Parathyroid adenoma (tissue), 2 donors: Measurements from ENCODE around the gene CFAP157.
"Not testable (repeated sequence)": the region's sequence is repeated elsewhere in the genome, so short reads cannot be mapped to it uniquely, and the experiment has no call there.

Experiments used
- H2AFZ ChIP-seq: fragments of 300-600 bp; sonication (generic); one replicate; pipeline ENCODE4 v1.7.0; 2017; ENCODE audit warnings: antibody characterized with exemption, mild to moderate bottlenecking
- H3K27ac ChIP-seq: fragments of 300-600 bp; sonication (generic); one replicate; pipeline ENCODE4 v1.7.0; 2017
- H3K27me3 ChIP-seq: fragments of 300-600 bp; sonication (generic); one replicate; pipeline ENCODE4 v1.7.0; 2017; ENCODE audit warnings: low read length; ENCODE audit not compliant: control insufficient read depth, insufficient read depth
- H3K36me3 ChIP-seq: fragments of 300-600 bp; sonication (generic); one replicate; pipeline ENCODE4 v1.7.0; 2017; ENCODE audit warnings: low read length; ENCODE audit not compliant: control insufficient read depth, insufficient read depth
- H3K4me1 ChIP-seq: fragments of 300-600 bp; sonication (generic); one replicate; pipeline ENCODE4 v1.7.0; 2017; ENCODE audit warnings: control low read depth
- H3K4me2 ChIP-seq: fragments of 300-600 bp; sonication (generic); one replicate; pipeline ENCODE4 v1.7.0; 2017; ENCODE audit warnings: low read length
- H3K4me3 ChIP-seq: fragments of 300-600 bp; sonication (generic); one replicate; pipeline ENCODE4 v1.7.0; 2017; ENCODE audit warnings: low read depth, low read length
- H3K79me2 ChIP-seq: fragments of 300-600 bp; sonication (generic); one replicate; pipeline ENCODE4 v1.7.0; 2017; ENCODE audit warnings: control low read depth
- H3K9ac ChIP-seq: fragments of 300-600 bp; sonication (generic); one replicate; pipeline ENCODE4 v1.7.0; 2017; ENCODE audit warnings: mild to moderate bottlenecking
- H3K9me3 ChIP-seq: fragments of 300-600 bp; sonication (generic); one replicate; pipeline ENCODE4 v1.7.0; 2017; ENCODE audit warnings: low read length; ENCODE audit not compliant: control insufficient read depth
- CTCF ChIP-seq: fragments of 300-600 bp; sonication (generic); IDR thresholded peaks from one replicate; pipeline ENCODE4 v1.7.0; 2017; ENCODE audit warnings: antibody characterized with exemption, mild to moderate bottlenecking
- donor health status: primary hyperparathyroidism.

The CFAP157 gene

GRCh38 chr9:127755061-127756060, 48.6 kb downstream of the CFAP157 start:
- Histone ChIP-seq H3K27me3 (peaks cover 12% of the 10 kb centered on the region), H3K4me1 (no peaks in the 10 kb centered on the region), H3K27ac (no peak overlapping the region)

GRCh38 chr9:127756233-127756632, 49.4 kb downstream of the CFAP157 start:
- Histone ChIP-seq H2AFZ (no peak overlapping the region), H3K9me3 (no peaks in the 10 kb centered on the region), H3K36me3 (no peaks in the 10 kb centered on the region), H3K79me2 (no peaks in the 10 kb centered on the region), H3K9ac (no peak overlapping the region), H3K27me3 (peaks cover 12% of the 10 kb centered on the region), H3K4me1 (no peaks in the 10 kb centered on the region), H3K4me3 (no peak overlapping the region), H3K27ac (no peak overlapping the region), H3K4me2 (no peak overlapping the region)
- no peak for TF ChIP-seq CTCF

More at GRCh38 chr9:127755061-127756060, 48.6 kb downstream of the CFAP157 start:
- Histone ChIP-seq H3K79me2 (no peaks in the 10 kb centered on the region), H3K36me3 (no peaks in the 10 kb centered on the region), H2AFZ (no peak overlapping the region), H3K4me3 (no peak overlapping the region), H3K9me3 (no peaks in the 10 kb centered on the region), H3K9ac (no peak overlapping the region), H3K4me2 (no peak overlapping the region)
- no peak for TF ChIP-seq CTCF

GRCh38 chr9:127756776-127757175, 50.0 kb downstream of the CFAP157 start:
- H3K79me2 ChIP-seq, H3K9ac ChIP-seq, H2AFZ ChIP-seq, H3K36me3 ChIP-seq, H3K27ac ChIP-seq, H3K9me3 ChIP-seq, H3K4me1 ChIP-seq, H3K4me2 ChIP-seq, H3K4me3 ChIP-seq: not testable (repeated sequence)
- H3K27me3 ChIP-seq, result peaks cover 12% of the 10 kb centered on the region

- H3K27ac ChIP-seq, result no peak overlapping the region
- no peak overlapping the region for H3K9ac ChIP-seq
Observed at GRCh38 chr9:127758843-127759242, 52.1 kb downstream of the CFAP157 start.

More at GRCh38 chr9:127758843-127759242, 52.1 kb downstream of the CFAP157 start:
- no peaks in the 10 kb centered on the region for H3K79me2 ChIP-seq
- TF ChIP-seq CTCF, result no peak
- H3K27me3 ChIP-seq, result peaks cover 12% of the 10 kb centered on the region
- no peak overlapping the region for H3K4me2 ChIP-seq
- no peaks in the 10 kb centered on the region for H3K4me1 ChIP-seq
- no peak overlapping the region for H2AFZ ChIP-seq
- no peak overlapping the region for H3K4me3 ChIP-seq
- H3K36me3 ChIP-seq, result no peaks in the 10 kb centered on the region
- H3K9me3 ChIP-seq, result no peaks in the 10 kb centered on the region
